ENCODE data around the gene CD300H.

Gene CD300H

DNA sequence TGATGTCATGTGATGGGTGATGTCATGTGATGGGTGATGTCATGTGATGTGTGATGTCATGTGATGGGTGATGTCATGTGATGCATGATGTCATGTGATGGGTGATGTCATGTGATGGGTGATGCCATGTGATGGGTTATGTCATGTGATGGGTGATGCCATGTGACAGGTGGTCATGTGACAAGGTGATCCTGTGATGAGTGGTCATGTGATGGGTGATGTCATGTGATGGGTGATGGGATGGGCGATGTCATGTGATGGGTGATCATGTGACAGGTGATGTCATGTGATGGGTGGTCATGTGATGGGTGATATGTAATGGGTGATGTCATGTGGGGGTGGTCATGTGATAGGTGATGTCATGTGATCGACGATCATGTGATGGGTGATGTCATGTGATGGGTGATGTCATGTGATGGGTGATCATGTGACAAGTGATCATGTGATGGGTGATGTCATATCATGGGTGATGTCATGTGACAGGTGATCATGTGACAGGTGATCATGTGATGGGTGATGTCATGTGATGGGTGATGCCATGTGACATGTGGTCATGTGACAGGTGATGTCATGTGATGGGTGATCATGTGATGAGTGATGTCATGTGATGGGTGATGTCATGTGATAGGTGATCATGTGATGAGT lies 53.2 kb downstream of the CD300H start:
- CTCF ChIA-PET = no interaction called here
- Histone ChIP-seq H3K4me1 (ENCODE audit: control insufficient read depth, insufficient read depth, low read length) (no peaks in the 10 kb centered on the region), H3K9me3 (ENCODE audit: control insufficient read depth, insufficient read depth, low read depth, low read length) (no peaks in the 10 kb centered on the region), H3K36me3 (ENCODE audit: control insufficient read depth in 2 of 2, insufficient read depth in 1 of 2, low read length in 2 of 2) (no peaks in the 10 kb centered on the region), H3K4me3 (ENCODE audit: low read depth, low read length) (no peak overlapping the region), H3K27ac (ENCODE audit: extremely low read depth, low read depth, low read length) (no peak overlapping the region)
- POLR2A ChIA-PET = no interaction called here
- TF ChIP-seq ZNF335 (tag by site-specific recombination; conservative IDR thresholded peaks at IDR 0.05) (peak; percentile 64), ZFP3 (tag by site-specific recombination; IDR thresholded peaks at IDR 0.05; ENCODE audit: low read depth) (no peak), ZNF24 (tag by site-specific recombination; IDR thresholded peaks at IDR 0.05) (peak; percentile 100), ZNF248 (tag by site-specific recombination; IDR thresholded peaks at IDR 0.05) (peak; percentile 87), ZEB2 (tag by site-specific recombination; IDR thresholded peaks at IDR 0.05) (peak; percentile 92), ZNF585B (tag by site-specific recombination; IDR thresholded peaks at IDR 0.05) (no peak), ZNF169 (tag by site-specific recombination; IDR thresholded peaks at IDR 0.05) (peak; percentile 98), ZNF350 (tag by site-specific recombination; IDR thresholded peaks at IDR 0.05) (no peak), ZNF394 (tag by site-specific recombination; IDR thresholded peaks at IDR 0.05; ENCODE audit: borderline replicate concordance) (peak; percentile 79; the same call in 1 of the 2 replicates), ZNF16 (tag by site-specific recombination; IDR thresholded peaks at IDR 0.05; ENCODE audit: low read depth) (peak; percentile 46; the same call in 1 of the 2 replicates), OSR2 (tag by site-specific recombination; IDR thresholded peaks at IDR 0.05) (peak; percentile 43; the same call in 1 of the 2 replicates), ZNF473 (tag by site-specific recombination; IDR thresholded peaks at IDR 0.05) (peak; percentile 41; the same call in 1 of the 2 replicates), ZNF571 (tag by site-specific recombination; IDR thresholded peaks at IDR 0.05) (peak; percentile 83; the same call in 1 of the 2 replicates), HOXC10 (CRISPR knock-in tag; IDR thresholded peaks at IDR 0.05) (no peak), MZF1 (tag by site-specific recombination; IDR thresholded peaks at IDR 0.05; ENCODE audit: borderline replicate concordance) (no peak), ZNF626 (tag by site-specific recombination; IDR thresholded peaks at IDR 0.05) (no peak), ZFP37 (tag by site-specific recombination; IDR thresholded peaks at IDR 0.05) (peak; percentile 92; the same call in 1 of the 2 replicates), ZNF843 (tag by site-specific recombination; IDR thresholded peaks at IDR 0.05) (peak; percentile 81; the same call in 1 of the 2 replicates), ZNF324 (tag by site-specific recombination; IDR thresholded peaks at IDR 0.05) (peak; percentile 100), ZNF132 (tag by site-specific recombination; IDR thresholded peaks at IDR 0.05; ENCODE audit: borderline replicate concordance) (no peak), RBAK (tag by site-specific recombination; IDR thresholded peaks at IDR 0.05) (peak; percentile 84; the same call in 1 of the 2 replicates)
- TF ChIP-seq, protein P1, sequence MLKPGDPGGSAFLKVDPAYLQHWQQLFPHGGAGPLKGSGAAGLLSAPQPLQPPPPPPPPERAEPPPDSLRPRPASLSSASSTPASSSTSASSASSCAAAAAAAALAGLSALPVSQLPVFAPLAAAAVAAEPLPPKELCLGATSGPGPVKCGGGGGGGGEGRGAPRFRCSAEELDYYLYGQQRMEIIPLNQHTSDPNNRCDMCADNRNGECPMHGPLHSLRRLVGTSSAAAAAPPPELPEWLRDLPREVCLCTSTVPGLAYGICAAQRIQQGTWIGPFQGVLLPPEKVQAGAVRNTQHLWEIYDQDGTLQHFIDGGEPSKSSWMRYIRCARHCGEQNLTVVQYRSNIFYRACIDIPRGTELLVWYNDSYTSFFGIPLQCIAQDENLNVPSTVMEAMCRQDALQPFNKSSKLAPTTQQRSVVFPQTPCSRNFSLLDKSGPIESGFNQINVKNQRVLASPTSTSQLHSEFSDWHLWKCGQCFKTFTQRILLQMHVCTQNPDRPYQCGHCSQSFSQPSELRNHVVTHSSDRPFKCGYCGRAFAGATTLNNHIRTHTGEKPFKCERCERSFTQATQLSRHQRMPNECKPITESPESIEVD (tag by site-specific recombination; IDR thresholded peaks at IDR 0.05) = no peak
- TF ChIP-seq, protein P2, sequence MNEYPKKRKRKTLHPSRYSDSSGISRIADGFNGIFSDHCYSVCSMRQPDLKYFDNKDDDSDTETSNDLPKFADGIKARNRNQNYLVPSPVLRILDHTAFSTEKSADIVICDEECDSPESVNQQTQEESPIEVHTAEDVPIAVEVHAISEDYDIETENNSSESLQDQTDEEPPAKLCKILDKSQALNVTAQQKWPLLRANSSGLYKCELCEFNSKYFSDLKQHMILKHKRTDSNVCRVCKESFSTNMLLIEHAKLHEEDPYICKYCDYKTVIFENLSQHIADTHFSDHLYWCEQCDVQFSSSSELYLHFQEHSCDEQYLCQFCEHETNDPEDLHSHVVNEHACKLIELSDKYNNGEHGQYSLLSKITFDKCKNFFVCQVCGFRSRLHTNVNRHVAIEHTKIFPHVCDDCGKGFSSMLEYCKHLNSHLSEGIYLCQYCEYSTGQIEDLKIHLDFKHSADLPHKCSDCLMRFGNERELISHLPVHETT (tag by site-specific recombination; IDR thresholded peaks at IDR 0.05) = peak; percentile 100
- TF ChIP-seq, protein P3, sequence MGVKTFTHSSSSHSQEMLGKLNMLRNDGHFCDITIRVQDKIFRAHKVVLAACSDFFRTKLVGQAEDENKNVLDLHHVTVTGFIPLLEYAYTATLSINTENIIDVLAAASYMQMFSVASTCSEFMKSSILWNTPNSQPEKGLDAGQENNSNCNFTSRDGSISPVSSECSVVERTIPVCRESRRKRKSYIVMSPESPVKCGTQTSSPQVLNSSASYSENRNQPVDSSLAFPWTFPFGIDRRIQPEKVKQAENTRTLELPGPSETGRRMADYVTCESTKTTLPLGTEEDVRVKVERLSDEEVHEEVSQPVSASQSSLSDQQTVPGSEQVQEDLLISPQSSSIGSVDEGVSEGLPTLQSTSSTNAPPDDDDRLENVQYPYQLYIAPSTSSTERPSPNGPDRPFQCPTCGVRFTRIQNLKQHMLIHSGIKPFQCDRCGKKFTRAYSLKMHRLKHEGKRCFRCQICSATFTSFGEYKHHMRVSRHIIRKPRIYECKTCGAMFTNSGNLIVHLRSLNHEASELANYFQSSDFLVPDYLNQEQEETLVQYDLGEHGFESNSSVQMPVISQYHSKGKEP (tag by site-specific recombination; IDR thresholded peaks at IDR 0.05) = no peak
- TF ChIP-seq, protein P4, sequence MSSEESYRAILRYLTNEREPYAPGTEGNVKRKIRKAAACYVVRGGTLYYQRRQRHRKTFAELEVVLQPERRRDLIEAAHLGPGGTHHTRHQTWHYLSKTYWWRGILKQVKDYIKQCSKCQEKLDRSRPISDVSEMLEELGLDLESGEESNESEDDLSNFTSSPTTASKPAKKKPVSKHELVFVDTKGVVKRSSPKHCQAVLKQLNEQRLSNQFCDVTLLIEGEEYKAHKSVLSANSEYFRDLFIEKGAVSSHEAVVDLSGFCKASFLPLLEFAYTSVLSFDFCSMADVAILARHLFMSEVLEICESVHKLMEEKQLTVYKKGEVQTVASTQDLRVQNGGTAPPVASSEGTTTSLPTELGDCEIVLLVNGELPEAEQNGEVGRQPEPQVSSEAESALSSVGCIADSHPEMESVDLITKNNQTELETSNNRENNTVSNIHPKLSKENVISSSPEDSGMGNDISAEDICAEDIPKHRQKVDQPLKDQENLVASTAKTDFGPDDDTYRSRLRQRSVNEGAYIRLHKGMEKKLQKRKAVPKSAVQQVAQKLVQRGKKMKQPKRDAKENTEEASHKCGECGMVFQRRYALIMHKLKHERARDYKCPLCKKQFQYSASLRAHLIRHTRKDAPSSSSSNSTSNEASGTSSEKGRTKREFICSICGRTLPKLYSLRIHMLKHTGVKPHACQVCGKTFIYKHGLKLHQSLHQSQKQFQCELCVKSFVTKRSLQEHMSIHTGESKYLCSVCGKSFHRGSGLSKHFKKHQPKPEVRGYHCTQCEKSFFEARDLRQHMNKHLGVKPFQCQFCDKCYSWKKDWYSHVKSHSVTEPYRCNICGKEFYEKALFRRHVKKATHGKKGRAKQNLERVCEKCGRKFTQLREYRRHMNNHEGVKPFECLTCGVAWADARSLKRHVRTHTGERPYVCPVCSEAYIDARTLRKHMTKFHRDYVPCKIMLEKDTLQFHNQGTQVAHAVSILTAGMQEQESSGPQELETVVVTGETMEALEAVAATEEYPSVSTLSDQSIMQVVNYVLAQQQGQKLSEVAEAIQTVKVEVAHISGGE (tag by site-specific recombination; conservative IDR thresholded peaks at IDR 0.05; ENCODE audit: low read depth) = no peak
- TF ChIP-seq, protein P5, sequence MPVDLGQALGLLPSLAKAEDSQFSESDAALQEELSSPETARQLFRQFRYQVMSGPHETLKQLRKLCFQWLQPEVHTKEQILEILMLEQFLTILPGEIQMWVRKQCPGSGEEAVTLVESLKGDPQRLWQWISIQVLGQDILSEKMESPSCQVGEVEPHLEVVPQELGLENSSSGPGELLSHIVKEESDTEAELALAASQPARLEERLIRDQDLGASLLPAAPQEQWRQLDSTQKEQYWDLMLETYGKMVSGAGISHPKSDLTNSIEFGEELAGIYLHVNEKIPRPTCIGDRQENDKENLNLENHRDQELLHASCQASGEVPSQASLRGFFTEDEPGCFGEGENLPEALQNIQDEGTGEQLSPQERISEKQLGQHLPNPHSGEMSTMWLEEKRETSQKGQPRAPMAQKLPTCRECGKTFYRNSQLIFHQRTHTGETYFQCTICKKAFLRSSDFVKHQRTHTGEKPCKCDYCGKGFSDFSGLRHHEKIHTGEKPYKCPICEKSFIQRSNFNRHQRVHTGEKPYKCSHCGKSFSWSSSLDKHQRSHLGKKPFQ (tag by site-specific recombination; IDR thresholded peaks at IDR 0.05) = no peak
